Erythroblast (primary cell): ENCODE data around the gene NFASC.

Experiments used
- GATA1 ChIP-seq: IDR thresholded peaks from 2 replicates; pipeline ENCODE4 v1.6.1; 2011; ENCODE audit warnings: low read depth, mild to moderate bottlenecking, control low read depth, low read length, moderate library complexity
- POLR2A ChIP-seq: IDR thresholded peaks from 2 replicates; pipeline ENCODE4 v1.6.1; 2011; ENCODE audit warnings: mild to moderate bottlenecking, low read length

- no peak for TF ChIP-seq POLR2A
- TF ChIP-seq GATA1: no peak
Observed at GRCh38 chr1:205060746-205061145, 190.1 kb downstream of the NFASC start.
